Measurements from ENCODE around the gene SH2B3.

SH2B3 gene

GRCh38 chr12:111430433-111431353 is 25.0 kb downstream of the SH2B3 start:
- no peak for TF ChIP-seq CTCF (IDR thresholded peaks at IDR 0.05; ENCODE audit: borderline replicate concordance, insufficient read depth, low read depth, low read length)
- H3K4me3 ChIP-seq (ENCODE audit: low read depth, low read length), result peak overlapping the region; percentile 47

GRCh38 chr12:111431772-111432171 is 26.0 kb downstream of the SH2B3 start:
- TF ChIP-seq CTCF (IDR thresholded peaks at IDR 0.05; ENCODE audit: borderline replicate concordance, insufficient read depth, low read depth, low read length), result no peak
- H3K4me3 ChIP-seq (ENCODE audit: low read depth, low read length), result no peak overlapping the region

GRCh38 chr12:111434049-111434448 is 28.3 kb downstream of the SH2B3 start:
- H3K4me3 ChIP-seq (ENCODE audit: low read depth, low read length), result no peak overlapping the region
- TF ChIP-seq CTCF (IDR thresholded peaks at IDR 0.05; ENCODE audit: borderline replicate concordance, insufficient read depth, low read depth, low read length), result no peak

- no peak for TF ChIP-seq CTCF (IDR thresholded peaks at IDR 0.05; ENCODE audit: borderline replicate concordance, insufficient read depth, low read depth, low read length)
Measured at GRCh38 chr12:111434680-111435338, 29.1 kb downstream of the SH2B3 start.

GRCh38 chr12:111435661-111436201 is 30.0 kb downstream of the SH2B3 start:
- no peak for TF ChIP-seq CTCF (IDR thresholded peaks at IDR 0.05; ENCODE audit: borderline replicate concordance, insufficient read depth, low read depth, low read length)
- no peak overlapping the region for H3K4me3 ChIP-seq (ENCODE audit: low read depth, low read length)

More at GRCh38 chr12:111434680-111435338, 29.1 kb downstream of the SH2B3 start:
- peak overlapping the region; percentile 8 for H3K4me3 ChIP-seq (ENCODE audit: low read depth, low read length)

- H3K4me3 ChIP-seq (ENCODE audit: low read depth, low read length), result no peak overlapping the region
- TF ChIP-seq CTCF (IDR thresholded peaks at IDR 0.05; ENCODE audit: borderline replicate concordance, insufficient read depth, low read depth, low read length), result no peak
Measured at GRCh38 chr12:111436266-111436665, 30.5 kb downstream of the SH2B3 start.
